AG10803 (cell line): Measurements from ENCODE around the gene MLKL.

Experiments used
- DNase-seq: peaks from one replicate; pipeline ENCODE4 v3.0.0; 2010; ENCODE audit warnings: low read depth
- H3K4me3 ChIP-seq: 2 replicates; pipeline ENCODE4 v1.5.1; 2011; ENCODE audit warnings: mild to moderate bottlenecking, low read length, control low read depth
- CTCF ChIP-seq: conservative IDR thresholded peaks from 2 replicates; pipeline ENCODE4 v1.5.1; 2011; ENCODE audit warnings: mild to moderate bottlenecking, low read length, control low read depth, inconsistent platforms

The MLKL gene

GRCh38 chr16:74738113-74738541, 37.5 kb upstream of the MLKL start:
- no peak for TF ChIP-seq CTCF
- no peak for DNase-seq
- H3K4me3 ChIP-seq: no peak overlapping the region

GRCh38 chr16:74737521-74737920, 36.9 kb upstream of the MLKL start:
- no peak for DNase-seq
- no peak overlapping the region for H3K4me3 ChIP-seq
- no peak for TF ChIP-seq CTCF

GRCh38 chr16:74736531-74737157, 36.0 kb upstream of the MLKL start:
- TF ChIP-seq CTCF: no peak
- DNase-seq: no peak
- H3K4me3 ChIP-seq: no peak overlapping the region

- DNase-seq: no peak
- no peak for TF ChIP-seq CTCF
- no peak overlapping the region for H3K4me3 ChIP-seq
Observed at GRCh38 chr16:74735554-74735953, 34.9 kb upstream of the MLKL start.

GRCh38 chr16:74735162-74735452, 34.4 kb upstream of the MLKL start:
- H3K4me3 ChIP-seq: no peak overlapping the region
- DNase-seq: no peak
- TF ChIP-seq CTCF: no peak

- no peak for DNase-seq
- no peak for TF ChIP-seq CTCF
- H3K4me3 ChIP-seq: no peak overlapping the region
Observed at GRCh38 chr16:74734361-74735161, 33.9 kb upstream of the MLKL start.

- no peak for TF ChIP-seq CTCF
- H3K4me3 ChIP-seq: no peak overlapping the region
- DNase-seq: no peak
Observed at GRCh38 chr16:74732707-74733350, 32.2 kb upstream of the MLKL start.
